NK-92 treated with Interleukin-12 subunit alpha and Interleukin-12 subunit beta, amount 100 ng/mL, for 24 hours (cell line): Measurements from ENCODE around the gene LRIG2.
"Not testable (repeated sequence)": the region's sequence is repeated elsewhere in the genome, so short reads cannot be mapped to it uniquely, and the experiment has no call there.

Source experiments
- DNase-seq: peaks from one replicate; lab custom pipeline; 2025; lab: John Stamatoyannopoulos, UW

The LRIG2 gene

DNA sequence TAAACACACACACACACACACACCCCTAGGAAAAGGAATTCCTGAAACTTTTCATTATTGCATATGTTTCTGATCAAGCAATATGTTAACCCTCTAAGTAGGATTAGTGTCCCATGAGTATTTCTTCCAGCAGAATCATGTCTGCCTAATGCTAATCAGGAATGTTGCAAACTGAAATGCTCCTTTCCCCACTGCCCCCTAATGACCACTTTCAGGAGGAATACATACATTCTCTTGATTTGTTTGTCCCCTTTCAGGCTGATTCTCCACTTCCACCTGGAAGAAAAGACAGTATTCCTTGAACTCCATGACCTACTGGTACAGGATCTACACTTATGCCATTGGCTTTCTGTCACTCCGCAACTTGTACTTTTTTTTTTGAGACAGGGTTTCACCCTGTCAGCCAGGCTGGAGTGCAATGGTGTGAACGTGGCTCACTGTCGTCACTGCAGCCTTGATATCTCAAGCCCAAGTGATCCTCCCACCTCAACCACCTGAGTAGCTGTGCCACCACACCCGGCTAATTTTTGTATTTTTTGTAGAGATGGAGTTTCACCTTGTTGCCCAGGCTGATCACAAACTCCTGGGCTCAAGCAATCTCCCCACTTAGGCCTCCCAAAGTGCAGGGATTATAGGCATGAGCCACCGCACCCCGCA lies 56.7 kb downstream of the LRIG2 start:
- no peak for DNase-seq

GRCh38 chr1:113133038-113133437 lies 60.0 kb downstream of the LRIG2 start:
- no peak for DNase-seq

- no peak for DNase-seq
Observed at GRCh38 chr1:113133759-113134158, 60.8 kb downstream of the LRIG2 start.

DNA sequence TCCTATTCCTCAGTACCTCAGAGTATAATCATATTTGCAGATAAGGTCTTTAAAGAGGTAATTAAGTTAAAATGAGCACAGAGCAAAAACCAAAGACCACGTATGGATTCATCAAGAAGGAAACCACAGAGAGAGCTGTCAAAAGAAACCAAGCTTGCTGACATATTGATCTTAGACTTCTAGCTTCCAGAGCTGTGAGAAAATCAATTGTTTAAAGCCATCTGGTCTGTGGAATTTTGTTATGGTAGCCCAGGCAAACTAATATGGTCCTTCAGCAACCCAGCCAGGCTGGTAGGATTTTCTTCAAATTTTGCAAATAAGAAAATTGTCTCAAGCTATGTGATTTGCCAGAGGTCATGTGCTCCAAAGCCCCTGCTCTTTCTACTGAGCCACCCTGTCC lies 62.5 kb downstream of the LRIG2 start:
- DNase-seq: no peak

DNA sequence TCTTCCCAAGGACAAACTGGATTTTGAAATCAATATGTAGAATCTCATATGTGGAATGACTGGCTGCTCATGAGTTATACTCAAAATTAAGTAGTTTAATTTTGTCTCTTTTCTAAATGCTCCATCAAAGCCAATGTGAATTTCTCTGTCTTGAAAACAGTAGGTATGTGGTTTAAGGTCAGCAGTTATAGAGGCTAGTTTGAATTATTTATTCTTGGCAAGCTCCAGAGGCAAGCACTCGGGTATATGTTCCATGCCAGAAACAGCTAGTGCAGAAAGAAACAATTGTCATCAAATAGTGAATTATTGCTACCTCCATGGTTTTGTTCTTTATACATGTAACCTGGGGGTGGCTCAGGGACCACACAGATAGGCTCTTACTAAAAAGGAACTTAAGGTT lies 63.5 kb downstream of the LRIG2 start:
- DNase-seq: no peak

DNA sequence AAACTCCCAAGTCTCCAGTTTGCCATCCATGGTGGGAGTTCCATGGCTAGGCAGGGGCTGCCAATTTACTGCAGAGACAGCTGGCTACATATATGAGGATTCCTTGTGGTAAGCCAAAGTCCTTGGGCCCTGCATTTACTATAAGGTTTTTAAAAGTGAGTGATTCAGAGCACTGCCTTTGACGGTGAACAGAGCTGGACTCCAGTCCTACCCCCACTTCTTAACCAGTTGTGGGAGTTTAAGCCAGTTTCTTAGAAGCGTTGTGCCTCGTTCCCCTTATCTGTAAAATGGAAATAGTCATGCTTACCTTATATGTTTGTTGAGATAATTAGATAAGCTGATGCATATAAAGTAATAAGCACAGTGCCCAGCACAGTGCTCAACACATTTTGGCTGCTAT lies 64.6 kb downstream of the LRIG2 start:
- no peak for DNase-seq

- no peak for DNase-seq
Observed at GRCh38 chr1:113138778-113139177, 65.8 kb downstream of the LRIG2 start.

DNA sequence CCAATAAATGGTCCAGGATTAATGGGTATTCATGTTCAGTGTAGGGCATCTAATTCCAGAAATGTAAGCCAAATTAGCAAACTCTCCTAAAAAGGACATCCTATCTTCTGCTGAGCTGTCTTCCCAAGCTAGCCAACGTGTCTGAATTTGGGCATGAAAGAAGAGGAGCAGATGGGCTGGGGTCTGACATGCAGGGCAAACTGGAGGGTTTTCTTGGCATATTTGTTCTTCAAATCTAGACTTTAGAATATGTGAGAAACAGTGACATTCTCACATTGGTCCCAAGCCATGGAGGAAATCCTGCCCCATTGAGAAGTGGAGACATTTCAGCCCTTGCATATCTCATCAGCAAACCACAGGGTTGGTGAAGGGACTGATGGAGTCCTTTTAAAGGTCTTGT lies 67.2 kb downstream of the LRIG2 start:
- DNase-seq: no peak

DNA sequence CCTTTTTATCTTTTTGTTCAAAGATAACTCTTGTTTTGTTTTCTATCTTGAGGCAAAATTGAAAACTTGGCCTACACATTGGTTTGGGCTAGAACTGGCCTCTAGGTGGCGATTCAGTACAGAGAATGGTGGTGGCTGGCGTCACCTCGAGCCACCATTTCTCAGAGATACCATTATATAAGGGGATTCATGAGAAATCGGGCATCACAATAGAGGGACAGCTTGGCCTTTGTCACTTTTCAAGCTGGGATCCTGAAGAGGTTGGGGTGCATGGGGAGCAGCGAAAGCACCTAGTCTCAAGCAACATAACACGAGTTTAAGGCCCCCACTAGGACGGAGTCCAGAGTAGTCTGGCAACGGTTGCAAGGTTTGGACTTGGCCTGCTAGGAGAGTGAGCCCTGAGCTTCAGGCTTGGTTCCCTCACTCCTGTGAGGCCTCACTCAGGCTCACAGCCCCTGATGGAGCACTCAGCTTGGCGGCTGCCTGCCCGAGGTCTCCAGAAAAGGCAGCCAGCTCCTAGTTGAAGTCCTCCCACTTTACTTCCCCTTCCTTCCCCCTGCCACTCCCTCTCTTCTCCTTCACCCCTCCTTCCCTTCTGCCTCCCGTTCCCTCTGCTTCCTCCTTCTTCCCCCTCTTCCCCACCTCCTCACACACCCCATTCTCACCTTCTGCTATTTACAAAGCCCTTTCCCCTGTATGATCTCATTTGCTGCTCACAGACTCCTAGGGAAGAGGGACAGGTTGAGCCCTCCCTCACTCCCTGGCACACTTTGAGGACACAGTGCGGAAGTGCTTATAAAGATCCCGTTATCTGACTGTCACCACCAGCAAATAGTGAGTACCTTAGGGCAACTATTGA lies 67.8 kb downstream of the LRIG2 start:
- DNase-seq: no peak

GRCh38 chr1:113141650-113142473 lies 68.9 kb downstream of the LRIG2 start:
- no peak for DNase-seq

DNA sequence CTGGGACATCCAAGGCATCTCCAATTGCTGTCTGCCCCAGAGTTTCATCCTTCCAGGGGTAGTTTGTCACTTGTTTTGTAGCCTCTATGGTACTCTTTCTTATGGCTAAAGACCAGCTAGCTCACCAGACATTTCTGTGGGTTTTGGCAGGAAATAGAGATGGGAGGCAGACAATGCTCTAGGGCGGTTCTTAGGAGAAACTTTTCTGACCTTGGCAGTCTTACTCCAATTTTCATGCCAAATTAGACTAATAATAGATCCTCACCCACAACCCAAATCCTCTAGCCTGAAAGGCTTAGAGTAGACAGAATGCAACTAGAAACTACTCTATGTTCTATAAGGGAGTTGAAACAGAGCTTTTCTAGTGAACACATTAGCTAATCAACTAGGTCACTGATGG lies 69.8 kb downstream of the LRIG2 start:
- DNase-seq: no peak

GRCh38 chr1:113146242-113147072 lies 73.5 kb downstream of the LRIG2 start:
- DNase-seq: no peak

DNA sequence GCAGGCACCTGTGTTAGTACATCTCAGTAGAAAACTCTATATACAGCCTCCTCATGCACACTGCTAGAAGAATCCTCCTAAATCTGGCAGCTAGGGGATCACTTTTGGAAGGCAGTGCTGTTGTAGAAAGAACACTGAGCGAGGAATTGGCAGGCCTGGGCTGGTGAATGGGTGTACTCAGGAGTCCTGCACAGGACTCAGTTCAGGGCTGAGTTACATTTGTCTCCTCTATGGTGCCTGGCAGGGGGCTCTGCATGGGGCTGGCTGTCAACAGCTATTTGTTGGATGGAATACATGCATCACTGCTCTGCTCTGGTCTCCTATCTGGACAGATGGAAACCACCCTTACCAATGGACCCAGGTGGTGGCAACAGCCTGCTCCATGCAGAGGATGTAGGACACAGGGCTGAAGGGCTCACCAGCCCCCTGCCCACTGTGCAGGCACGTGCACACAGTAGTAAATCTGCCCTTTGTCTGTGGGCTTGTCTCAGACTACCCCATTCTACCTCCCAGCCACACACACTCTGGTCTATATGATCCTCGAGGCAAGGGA lies 74.2 kb downstream of the LRIG2 start:
- no peak for DNase-seq

DNA sequence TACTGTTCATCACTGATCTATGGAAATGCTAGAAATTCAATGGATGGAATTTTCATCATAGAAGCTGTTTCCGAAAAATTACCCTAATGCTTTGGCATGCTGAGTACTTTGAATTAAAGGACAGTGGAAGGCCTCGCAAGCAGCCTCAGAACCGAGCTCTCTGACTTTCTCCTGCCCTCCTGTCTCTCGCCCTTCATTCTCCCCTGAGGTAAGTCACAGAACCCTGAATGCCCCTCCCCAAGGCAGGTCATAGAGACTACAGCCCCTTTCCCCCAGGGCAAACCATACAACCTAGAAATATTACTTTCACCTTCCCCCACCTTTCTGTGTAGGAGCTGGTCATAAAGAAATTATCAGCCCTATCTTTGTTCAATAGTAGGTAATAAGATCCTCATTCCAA lies 74.8 kb downstream of the LRIG2 start:
- no peak for DNase-seq

DNA sequence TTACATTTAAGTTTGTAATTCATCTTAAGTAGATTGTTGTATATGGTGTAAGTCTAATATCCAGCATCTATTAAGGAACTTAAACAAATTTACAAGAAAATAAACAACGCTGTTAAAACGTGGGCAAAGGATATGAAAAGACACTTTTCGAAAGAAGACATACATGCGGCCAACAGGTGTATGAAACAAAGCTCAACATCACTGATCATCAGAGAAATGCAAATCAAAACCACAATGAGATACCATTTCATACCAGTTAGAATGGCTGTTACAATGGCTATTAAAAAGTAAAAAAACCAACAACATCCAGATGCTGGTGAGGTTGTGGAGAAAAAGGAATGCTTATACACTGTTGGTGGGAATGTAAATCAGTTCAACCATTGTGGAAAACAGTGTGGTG lies 77.5 kb downstream of the LRIG2 start:
- DNase-seq: not testable (repeated sequence)

DNA sequence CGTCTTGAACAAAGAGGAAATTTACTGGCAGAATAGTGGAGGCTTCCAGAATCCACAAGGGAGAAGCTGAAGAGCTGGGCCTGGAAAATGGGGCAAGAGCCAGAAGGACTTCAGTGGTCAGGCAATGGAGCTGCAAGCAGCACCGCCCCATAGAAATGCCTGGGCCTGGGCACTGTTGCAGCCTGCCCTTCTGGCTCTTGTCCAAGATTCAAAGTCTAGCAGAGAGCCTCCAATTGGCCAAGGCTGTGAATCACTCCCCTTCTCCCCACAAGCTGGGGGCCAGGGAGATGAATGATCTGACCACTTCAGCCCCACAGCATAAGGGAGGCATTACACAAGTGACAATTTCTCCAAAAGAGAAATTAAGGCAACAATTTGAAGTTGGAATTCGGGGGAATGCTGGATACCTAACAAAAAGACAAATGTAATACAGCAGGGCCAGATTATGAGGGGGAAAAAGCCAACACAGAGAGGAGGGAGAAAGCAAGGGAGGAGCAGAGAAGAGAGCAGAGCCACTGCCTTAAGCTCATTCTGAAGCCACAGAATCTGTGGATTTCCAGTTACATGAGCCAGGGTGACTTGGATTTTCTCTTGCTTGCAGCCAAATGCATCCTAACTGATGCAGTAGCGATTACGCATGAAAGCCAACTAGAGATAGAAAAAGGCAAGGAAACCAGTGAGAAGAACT lies 80.3 kb downstream of the LRIG2 start:
- no peak for DNase-seq

- no peak for DNase-seq
Observed at GRCh38 chr1:113156368-113156767, 83.4 kb downstream of the LRIG2 start.

DNA sequence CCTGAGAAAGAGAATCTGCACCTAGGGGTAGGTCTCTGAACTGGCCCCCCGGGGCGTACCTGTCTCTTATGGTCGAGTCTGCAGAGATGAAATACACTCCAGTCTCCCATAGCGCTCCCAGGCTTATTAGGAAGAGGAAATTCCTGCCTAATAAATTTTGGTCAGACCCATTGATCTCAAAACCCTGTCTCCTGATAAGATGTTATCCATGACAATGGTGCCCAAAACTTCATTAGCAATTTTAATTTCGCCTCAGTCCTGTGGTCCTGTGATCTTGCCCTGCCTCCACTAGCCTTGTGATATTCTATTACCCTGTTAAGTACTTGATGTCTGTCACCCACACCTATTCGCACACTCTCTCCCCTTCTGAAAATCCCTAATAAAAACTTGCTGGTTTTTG lies 85.7 kb downstream of the LRIG2 start:
- not testable (repeated sequence) for DNase-seq

GRCh38 chr1:113166473-113166872 lies 93.5 kb downstream of the LRIG2 start:
- no peak for DNase-seq

DNA sequence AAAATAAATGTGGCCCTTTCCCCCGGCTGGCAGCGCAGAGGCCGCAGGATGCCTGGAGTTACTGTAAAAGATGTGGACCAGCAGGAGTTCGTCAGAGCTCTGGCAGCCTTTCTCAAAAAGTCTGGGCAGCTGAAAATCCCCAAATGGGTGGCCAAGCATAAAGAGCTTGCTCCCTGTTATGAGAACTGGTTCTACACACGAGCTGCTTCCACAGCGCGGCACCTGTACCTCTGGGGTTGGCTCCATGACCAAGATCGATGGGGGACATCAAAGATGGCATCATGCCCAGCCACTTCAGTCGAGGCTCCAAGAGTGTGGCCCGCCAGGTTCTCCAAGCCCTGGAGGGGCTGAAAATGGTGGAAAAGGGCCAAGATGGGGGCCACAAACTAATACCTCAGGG lies 95.9 kb downstream of the LRIG2 start:
- DNase-seq: no peak

- no peak for DNase-seq
Observed at GRCh38 chr1:113169591-113169990, 96.6 kb downstream of the LRIG2 start.
